22Rv1 (cell line): ENCODE results near the gene CNGA3.
"Not testable (repeated sequence)": the region's sequence is repeated elsewhere in the genome, so short reads cannot be mapped to it uniquely, and the experiment has no call there.

ENCODE experiments used
- H3K27ac ChIP-seq: fragments of 450-650 bp; 2 replicates; pipeline ENCODE4 v1.5.1; 2017
- ZFX ChIP-seq: fragments of 450-650 bp; IDR thresholded peaks from 2 replicates; pipeline ENCODE4 v1.6.1; 2017; ENCODE audit warnings: antibody characterized with exemption, borderline replicate concordance
- TF ChIP-seq, protein P1 (sequence below): fragments of 450-650 bp; IDR thresholded peaks from 2 replicates; pipeline ENCODE4 v1.5.1; 2017; ENCODE audit warnings: mild to moderate bottlenecking

Gene CNGA3

DNA sequence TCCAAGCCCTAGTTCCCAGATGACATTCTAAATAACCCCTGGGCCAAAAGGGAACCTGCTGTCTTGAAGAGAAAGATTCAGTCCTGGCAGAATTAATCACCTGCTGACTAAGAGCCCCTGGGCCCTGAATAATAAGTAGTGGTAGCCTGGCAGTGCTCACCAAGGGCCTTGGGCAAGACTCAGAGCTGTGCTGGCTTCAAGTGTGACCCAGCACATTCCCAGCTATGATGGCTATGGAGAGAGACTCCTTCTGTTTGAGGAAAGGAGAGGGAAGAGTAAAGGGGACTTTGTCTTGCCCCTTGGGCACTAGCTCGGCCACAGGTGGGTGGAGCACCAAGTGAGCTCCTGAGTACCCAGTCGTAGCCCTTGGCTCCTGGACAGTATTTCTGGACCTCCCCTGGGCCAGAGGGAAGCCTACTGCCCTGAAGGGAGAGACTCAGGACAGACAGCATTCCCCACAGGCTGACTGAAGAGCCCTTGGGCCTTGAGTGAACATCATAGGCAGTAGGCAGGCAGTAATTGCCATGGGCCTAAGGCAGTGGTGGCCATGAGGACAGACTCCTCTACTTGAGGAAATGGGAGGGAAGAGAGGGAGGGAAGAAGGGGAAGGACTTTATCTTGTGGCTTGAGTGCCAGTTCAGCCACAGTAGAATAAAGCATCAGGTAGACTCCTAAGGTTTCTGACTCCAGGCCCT, 58.4 kb downstream of the CNGA3 start:
- no peak for TF ChIP-seq ZFX
- TF ChIP-seq, protein P1, sequence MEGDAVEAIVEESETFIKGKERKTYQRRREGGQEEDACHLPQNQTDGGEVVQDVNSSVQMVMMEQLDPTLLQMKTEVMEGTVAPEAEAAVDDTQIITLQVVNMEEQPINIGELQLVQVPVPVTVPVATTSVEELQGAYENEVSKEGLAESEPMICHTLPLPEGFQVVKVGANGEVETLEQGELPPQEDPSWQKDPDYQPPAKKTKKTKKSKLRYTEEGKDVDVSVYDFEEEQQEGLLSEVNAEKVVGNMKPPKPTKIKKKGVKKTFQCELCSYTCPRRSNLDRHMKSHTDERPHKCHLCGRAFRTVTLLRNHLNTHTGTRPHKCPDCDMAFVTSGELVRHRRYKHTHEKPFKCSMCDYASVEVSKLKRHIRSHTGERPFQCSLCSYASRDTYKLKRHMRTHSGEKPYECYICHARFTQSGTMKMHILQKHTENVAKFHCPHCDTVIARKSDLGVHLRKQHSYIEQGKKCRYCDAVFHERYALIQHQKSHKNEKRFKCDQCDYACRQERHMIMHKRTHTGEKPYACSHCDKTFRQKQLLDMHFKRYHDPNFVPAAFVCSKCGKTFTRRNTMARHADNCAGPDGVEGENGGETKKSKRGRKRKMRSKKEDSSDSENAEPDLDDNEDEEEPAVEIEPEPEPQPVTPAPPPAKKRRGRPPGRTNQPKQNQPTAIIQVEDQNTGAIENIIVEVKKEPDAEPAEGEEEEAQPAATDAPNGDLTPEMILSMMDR = no peak
- no peak overlapping the region for H3K27ac ChIP-seq

- no peak overlapping the region for H3K27ac ChIP-seq
- TF ChIP-seq ZFX = no peak
- TF ChIP-seq, protein P1 = no peak
These were observed 59.0 kb downstream of the CNGA3 start for GRCh38 chr2:98405301-98405700.

DNA sequence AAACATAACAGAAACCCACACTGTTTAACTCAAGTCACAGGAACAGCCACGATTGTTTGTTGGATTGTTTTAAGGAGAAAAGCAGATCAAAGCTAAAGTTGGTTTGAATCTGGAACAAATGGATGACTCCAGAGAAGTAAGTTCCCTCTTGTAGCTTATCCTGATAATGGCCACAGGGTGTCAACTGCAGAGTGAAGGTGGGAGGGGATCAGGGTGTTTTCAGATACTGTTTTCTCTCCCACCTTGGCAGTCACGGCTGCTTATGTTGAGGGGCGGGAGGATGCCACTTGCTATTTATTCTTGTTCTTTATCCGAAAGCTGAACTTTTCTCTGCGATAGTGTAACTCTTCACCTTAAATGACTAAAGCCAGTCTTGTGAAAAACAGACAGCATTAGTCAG, 61.9 kb downstream of the CNGA3 start:
- H3K27ac ChIP-seq = no peak overlapping the region
- TF ChIP-seq ZFX = no peak
- TF ChIP-seq, protein P1 = no peak

GRCh38 chr2:98412751-98413458, 66.6 kb downstream of the CNGA3 start:
- H3K27ac ChIP-seq = no peak overlapping the region
- TF ChIP-seq ZFX = no peak
- TF ChIP-seq, protein P1 = peak; percentile 83

DNA sequence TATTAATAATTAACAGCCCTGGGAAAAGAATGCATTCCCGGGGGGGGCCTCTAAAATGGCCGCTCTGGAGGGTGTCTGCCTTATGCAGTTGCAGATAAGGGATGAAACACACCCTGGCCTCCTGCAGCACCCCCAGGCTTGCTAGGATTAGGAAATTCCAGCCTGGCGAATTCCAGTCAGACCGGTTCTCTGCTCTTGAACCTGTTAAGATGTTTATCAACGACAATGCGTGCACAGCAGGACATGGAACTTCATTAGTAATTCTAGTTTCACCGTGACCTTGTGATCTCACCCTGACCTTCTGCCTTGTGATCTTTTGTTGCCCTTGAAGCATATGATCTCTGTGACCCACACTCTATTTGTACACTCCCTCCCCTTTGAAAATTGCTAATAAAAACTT, 68.0 kb downstream of the CNGA3 start:
- H3K27ac ChIP-seq = not testable (repeated sequence)

DNA sequence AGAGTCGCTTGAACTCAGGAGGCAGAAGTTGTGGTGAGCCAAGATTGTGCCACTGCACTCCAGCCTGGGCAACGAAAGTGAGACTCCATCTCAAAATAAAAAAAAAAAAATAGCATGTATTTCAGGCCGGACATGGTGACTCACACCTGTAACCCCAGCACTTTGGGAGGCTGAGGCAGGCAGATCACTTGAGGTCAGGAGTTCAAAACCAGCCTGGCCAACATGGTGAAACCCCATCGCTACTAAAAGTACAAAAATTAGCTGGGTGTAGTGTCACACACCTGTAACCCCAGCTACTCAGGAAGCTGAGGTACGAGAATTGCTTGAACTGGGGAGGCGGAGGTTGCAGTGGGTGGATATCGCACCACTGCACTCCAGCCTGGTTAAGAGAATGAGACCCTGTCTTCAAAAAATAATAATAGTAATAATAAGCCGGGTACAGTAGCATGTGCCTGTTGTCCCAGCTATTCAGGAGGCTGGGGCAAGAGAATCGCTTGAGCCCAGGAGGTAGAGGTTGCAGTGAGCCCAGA, 69.5 kb downstream of the CNGA3 start:
- not testable (repeated sequence) for H3K27ac ChIP-seq

GRCh38 chr2:98416383-98417159, 70.3 kb downstream of the CNGA3 start:
- no peak for TF ChIP-seq ZFX
- TF ChIP-seq, protein P1 = no peak

GRCh38 chr2:98419544-98419943, 73.3 kb downstream of the CNGA3 start:
- H3K27ac ChIP-seq = no peak overlapping the region
- TF ChIP-seq ZFX = no peak
- TF ChIP-seq, protein P1 = no peak

More at GRCh38 chr2:98416383-98417159, 70.3 kb downstream of the CNGA3 start:
- H3K27ac ChIP-seq = no peak overlapping the region
